GM12875 (cell line): Measurements from ENCODE around the gene PRKAB1.

Experiments used
- H3K4me3 ChIP-seq: one replicate; pipeline ENCODE4 v1.5.1; 2011; ENCODE audit warnings: low read depth, low read length, control low read depth
- TF ChIP-seq, protein P1 (sequence below): IDR thresholded peaks from 2 replicates; pipeline ENCODE4 v1.5.1; 2011; ENCODE audit warnings: low read depth, mild to moderate bottlenecking, control low read depth, inconsistent platforms, low read length, moderate library complexity, borderline replicate concordance; ENCODE audit not compliant: insufficient read depth

PRKAB1 gene

DNA sequence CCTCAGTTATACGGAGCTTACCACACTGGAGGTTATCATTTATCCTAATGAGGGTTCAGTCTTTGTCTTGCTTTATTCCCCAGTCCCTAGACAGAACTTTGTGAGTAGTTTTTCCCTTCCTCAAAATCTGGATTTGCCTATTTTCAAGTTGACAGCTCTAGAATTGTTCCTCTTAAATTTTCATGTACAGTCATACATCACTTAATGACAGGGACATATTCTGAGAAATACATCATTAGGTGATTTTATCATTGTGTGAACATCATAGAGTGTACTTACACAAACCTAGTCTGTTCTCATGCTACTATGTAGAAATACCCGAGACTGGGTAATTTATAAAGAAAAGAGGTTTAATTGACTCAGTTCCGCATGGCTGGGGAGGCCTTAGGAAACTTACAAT, 3.1 kb downstream of the PRKAB1 start:
- no peak overlapping the region for H3K4me3 ChIP-seq
- TF ChIP-seq, protein P1, sequence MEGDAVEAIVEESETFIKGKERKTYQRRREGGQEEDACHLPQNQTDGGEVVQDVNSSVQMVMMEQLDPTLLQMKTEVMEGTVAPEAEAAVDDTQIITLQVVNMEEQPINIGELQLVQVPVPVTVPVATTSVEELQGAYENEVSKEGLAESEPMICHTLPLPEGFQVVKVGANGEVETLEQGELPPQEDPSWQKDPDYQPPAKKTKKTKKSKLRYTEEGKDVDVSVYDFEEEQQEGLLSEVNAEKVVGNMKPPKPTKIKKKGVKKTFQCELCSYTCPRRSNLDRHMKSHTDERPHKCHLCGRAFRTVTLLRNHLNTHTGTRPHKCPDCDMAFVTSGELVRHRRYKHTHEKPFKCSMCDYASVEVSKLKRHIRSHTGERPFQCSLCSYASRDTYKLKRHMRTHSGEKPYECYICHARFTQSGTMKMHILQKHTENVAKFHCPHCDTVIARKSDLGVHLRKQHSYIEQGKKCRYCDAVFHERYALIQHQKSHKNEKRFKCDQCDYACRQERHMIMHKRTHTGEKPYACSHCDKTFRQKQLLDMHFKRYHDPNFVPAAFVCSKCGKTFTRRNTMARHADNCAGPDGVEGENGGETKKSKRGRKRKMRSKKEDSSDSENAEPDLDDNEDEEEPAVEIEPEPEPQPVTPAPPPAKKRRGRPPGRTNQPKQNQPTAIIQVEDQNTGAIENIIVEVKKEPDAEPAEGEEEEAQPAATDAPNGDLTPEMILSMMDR, result no peak

DNA sequence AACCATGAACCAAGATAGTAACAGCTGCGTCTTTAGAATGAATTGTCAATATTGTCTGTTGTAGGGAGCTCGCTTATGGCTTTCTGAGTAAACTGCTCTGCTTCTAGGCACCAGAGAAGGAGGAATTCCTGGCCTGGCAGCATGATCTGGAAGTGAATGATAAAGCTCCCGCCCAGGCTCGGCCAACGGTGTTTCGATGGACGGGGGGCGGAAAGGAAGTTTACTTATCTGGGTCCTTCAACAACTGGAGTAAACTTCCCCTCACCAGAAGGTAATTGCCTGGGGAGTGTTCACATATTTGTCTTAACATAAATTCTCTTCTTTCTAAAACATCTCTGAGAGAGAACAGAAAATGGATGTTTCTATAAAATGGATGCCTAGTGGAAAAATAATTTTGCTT, 4.3 kb downstream of the PRKAB1 start:
- TF ChIP-seq, protein P1, result no peak
- H3K4me3 ChIP-seq, result no peak overlapping the region

- H3K4me3 ChIP-seq, result no peak overlapping the region
- TF ChIP-seq, protein P1, result no peak
Observed at GRCh38 chr12:119673634-119674033, 5.7 kb downstream of the PRKAB1 start.

GRCh38 chr12:119674560-119674959, 6.6 kb downstream of the PRKAB1 start:
- TF ChIP-seq, protein P1, result no peak
- H3K4me3 ChIP-seq, result no peak overlapping the region

GRCh38 chr12:119676022-119676421, 8.1 kb downstream of the PRKAB1 start:
- TF ChIP-seq, protein P1, result no peak
- H3K4me3 ChIP-seq, result no peak overlapping the region

GRCh38 chr12:119676573-119676972, 8.6 kb downstream of the PRKAB1 start:
- no peak overlapping the region for H3K4me3 ChIP-seq
- TF ChIP-seq, protein P1, result no peak

DNA sequence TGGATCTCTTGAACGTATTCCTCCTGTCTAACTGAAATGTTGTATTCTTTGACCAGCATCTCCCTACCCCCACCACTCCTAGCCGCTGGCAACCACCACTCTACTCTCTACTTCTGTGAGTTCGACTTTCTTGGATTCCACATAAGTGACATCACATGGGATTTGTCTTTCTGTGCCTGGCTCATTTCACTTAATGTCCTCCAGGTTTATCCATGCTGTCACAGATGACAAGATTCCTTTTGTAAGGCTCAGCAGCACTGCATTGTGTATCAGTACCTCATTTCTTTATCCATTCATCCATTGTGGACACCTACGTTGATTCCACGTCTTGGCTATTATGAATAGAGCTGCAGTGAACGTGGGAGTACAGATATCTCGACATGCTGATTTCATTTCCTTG, 10.5 kb downstream of the PRKAB1 start:
- TF ChIP-seq, protein P1, result no peak
- H3K4me3 ChIP-seq, result no peak overlapping the region
